Suprapubic skin (tissue), 4 donors: ENCODE measurements around the gene CDPF1. TPM values are rescaled to one million over a fixed set of nuclear protein-coding genes. Genes with fewer than 3 reads are reported as not detected.

Source experiments
- DNase-seq, 2 donors: peaks; one replicate each; pipeline ENCODE4 v3.0.0-alpha.2; 2019; ENCODE audit warnings: low spot score in 2 of 2
- H3K27ac ChIP-seq: fragments of 200-600 bp; sonication (generic); one replicate; pipeline ENCODE4 v1.5.1; 2019
- H3K27me3 ChIP-seq: fragments of 200-600 bp; sonication (generic); one replicate; pipeline ENCODE4 v1.5.1; 2019
- H3K36me3 ChIP-seq: fragments of 200-600 bp; sonication (generic); one replicate; pipeline ENCODE4 v1.5.1; 2019
- H3K4me1 ChIP-seq: fragments of 200-600 bp; sonication (generic); one replicate; pipeline ENCODE4 v1.5.1; 2019
- H3K4me3 ChIP-seq: fragments of 200-600 bp; sonication (generic); one replicate; pipeline ENCODE4 v1.5.1; 2019; ENCODE audit warnings: mild to moderate bottlenecking
- H3K9me3 ChIP-seq: fragments of 200-600 bp; sonication (generic); one replicate; pipeline ENCODE4 v1.5.1; 2019
- EP300 ChIP-seq: sonication (generic); formaldehyde crosslinking; IDR thresholded peaks from one replicate; pipeline ENCODE4 v1.6.1; 2017; ENCODE audit warnings: antibody characterized with exemption
- POLR2A ChIP-seq, 2 donors: fragments of 450-650 bp; IDR thresholded peaks; one replicate each; pipeline ENCODE4 v1.6.1; 2017; ENCODE audit warnings: antibody characterized with exemption in 2 of 2, mild to moderate bottlenecking in 2 of 2, moderate library complexity in 2 of 2
- POLR2AphosphoS5 ChIP-seq, 3 donors: sonication (generic); formaldehyde crosslinking; IDR thresholded peaks; one replicate each; pipeline ENCODE4 v1.6.1; 2017; ENCODE audit warnings: antibody characterized with exemption in 3 of 3
- WGBS: methylation state at CpG from one replicate; pipeline ENCODE4 v1.1.5; 2018; 5-methylcytosine and 5-hydroxymethylcytosine counted together
- total RNA-seq, 4 donors: library from RNA; depleted of rRNA; stranded (reverse); fragments of >200 nt; gene quantifications; one replicate each; pipeline ENCODE4 v1.1.0, GENCODE V29; 2016
- TF ChIP-seq, protein P1 (sequence below), 2 donors: fragments of 200-600 bp in 1 of 2; fragments of 450-650 bp in 1 of 2; sonication (generic) in 1 of 2; IDR thresholded peaks; one replicate each; pipeline ENCODE4 v1.5.1; 2016 to 2019; ENCODE audit warnings: antibody characterized with exemption in 2 of 2, mild to moderate bottlenecking in 1 of 2, moderate library complexity in 1 of 2

Gene CDPF1
- total RNA-seq, 4 donors from 2014 or later, result 3.9 to 13.4 (median 9.5) TPM

DNA sequence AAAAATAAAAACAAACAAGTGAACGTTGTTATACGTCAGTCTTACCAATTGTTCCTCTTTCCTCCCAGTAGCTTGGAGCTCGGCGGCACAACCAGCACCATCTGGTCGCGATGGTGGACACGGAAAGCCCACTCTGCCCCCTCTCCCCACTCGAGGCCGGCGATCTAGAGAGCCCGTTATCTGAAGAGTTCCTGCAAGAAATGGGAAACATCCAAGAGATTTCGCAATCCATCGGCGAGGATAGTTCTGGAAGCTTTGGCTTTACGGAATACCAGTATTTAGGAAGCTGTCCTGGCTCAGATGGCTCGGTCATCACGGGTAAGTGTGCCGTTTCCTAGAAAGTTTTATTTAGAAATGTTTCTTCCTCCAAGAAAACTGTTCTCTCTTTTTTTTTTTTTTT, 51.8 kb downstream of the CDPF1 start:
- Histone ChIP-seq H3K27me3 (no peaks in the 10 kb centered on the region), H3K27ac (no peak overlapping the region), H3K9me3 (no peaks in the 10 kb centered on the region), H3K4me3 (no peak overlapping the region), H3K36me3 (peaks cover 29% of the 10 kb centered on the region), H3K4me1 (no peaks in the 10 kb centered on the region)
- no peak for DNase-seq
- 93% methylated on average over 18 of the region's 18 CpGs for WGBS
- no peak for TF ChIP-seq POLR2AphosphoS5 (IDR thresholded peaks at IDR 0.05)
- TF ChIP-seq EP300, result no peak
- no peak for TF ChIP-seq POLR2A (IDR thresholded peaks at IDR 0.05)
- TF ChIP-seq, protein P1, sequence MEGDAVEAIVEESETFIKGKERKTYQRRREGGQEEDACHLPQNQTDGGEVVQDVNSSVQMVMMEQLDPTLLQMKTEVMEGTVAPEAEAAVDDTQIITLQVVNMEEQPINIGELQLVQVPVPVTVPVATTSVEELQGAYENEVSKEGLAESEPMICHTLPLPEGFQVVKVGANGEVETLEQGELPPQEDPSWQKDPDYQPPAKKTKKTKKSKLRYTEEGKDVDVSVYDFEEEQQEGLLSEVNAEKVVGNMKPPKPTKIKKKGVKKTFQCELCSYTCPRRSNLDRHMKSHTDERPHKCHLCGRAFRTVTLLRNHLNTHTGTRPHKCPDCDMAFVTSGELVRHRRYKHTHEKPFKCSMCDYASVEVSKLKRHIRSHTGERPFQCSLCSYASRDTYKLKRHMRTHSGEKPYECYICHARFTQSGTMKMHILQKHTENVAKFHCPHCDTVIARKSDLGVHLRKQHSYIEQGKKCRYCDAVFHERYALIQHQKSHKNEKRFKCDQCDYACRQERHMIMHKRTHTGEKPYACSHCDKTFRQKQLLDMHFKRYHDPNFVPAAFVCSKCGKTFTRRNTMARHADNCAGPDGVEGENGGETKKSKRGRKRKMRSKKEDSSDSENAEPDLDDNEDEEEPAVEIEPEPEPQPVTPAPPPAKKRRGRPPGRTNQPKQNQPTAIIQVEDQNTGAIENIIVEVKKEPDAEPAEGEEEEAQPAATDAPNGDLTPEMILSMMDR (IDR thresholded peaks at IDR 0.05), result no peak

DNA sequence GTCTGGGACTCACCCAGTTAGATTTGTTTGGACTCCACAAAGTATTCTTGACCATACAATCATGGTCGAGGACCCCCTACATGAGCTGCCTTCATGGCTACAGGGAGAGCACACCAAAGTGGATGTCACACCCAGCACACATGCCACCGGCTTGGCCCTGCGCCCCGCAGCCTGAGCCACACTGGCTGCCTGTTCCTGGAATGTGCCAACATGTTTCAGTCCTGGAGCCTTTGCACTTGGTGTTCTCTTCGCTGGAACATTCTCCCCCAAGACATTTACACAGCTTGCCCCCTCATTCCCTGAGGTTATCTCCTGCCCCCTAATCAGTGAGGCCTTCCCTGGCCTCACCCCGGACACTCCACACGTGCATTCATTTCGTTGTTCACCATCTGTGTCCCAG, 53.8 kb downstream of the CDPF1 start:
- H3K4me1 ChIP-seq, result no peaks in the 10 kb centered on the region
- TF ChIP-seq EP300 (no peak), POLR2AphosphoS5 (IDR thresholded peaks at IDR 0.05) (no peak)
- TF ChIP-seq, protein P1 (IDR thresholded peaks at IDR 0.05), result no peak
- 71% methylated on average over 8 of the region's 8 CpGs for WGBS
- H3K9me3 ChIP-seq, result no peaks in the 10 kb centered on the region
- H3K36me3 ChIP-seq, result peaks cover 31% of the 10 kb centered on the region
- H3K27ac ChIP-seq, result no peak overlapping the region
- H3K4me3 ChIP-seq, result no peak overlapping the region
- no peaks in the 10 kb centered on the region for H3K27me3 ChIP-seq
- no peak for DNase-seq

DNA sequence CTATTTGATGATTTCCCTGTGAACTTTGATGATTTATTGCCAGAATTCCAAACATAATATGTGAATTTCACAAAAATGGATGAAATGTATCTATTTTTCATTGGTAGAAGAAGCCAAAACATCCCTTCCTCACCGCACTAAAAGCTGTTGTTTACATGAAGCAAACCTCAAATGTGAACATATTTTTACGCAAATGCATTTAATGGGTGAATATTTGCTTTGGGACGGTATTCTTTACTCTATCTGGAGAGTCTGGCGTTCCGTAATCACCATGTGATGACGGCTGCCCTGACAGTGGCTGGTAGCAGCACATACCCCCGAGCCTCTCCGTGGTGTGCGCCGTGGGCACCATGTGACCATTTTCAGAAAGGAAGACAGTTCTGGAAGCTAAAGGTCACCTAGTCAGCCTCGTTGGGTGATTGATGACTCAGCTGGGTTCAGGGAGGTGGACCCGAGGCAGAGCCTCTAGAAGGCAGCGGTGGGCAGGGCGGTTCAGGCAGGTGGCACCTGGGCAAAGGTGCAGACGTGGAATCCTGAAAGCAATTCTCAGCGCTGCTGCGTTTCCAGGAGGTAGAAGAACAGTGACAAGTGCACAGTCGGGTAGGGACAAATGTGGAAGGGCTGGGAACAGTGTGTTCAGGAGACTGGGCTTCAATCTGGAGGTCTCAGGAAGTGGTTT, 54.5 kb downstream of the CDPF1 start:
- Histone ChIP-seq H3K27me3 (no peaks in the 10 kb centered on the region), H3K4me1 (no peaks in the 10 kb centered on the region), H3K4me3 (no peak overlapping the region), H3K27ac (no peak overlapping the region), H3K9me3 (no peaks in the 10 kb centered on the region), H3K36me3 (peaks cover 24% of the 10 kb centered on the region)
- 90% methylated on average over 18 of the region's 18 CpGs for WGBS
- DNase-seq, result no peak
- TF ChIP-seq, protein P1 (IDR thresholded peaks at IDR 0.05), result no peak
- TF ChIP-seq POLR2A (IDR thresholded peaks at IDR 0.05) (no peak), EP300 (no peak), POLR2AphosphoS5 (IDR thresholded peaks at IDR 0.05) (no peak)

Other genes starting within 250 kb of the CDPF1 start
- 10 to 100 TPM; 18.7 to 53.8 (median 32.0) TPM for gene PPARA, start 99.8 kb downstream of the CDPF1 start, total RNA-seq
- under 1 TPM in 3 of 4 donors, not detected in 1; 0.11 to 0.34 (median 0.34) TPM for gene PKDREJ, start 13.1 kb upstream of the CDPF1 start, total RNA-seq
- 10 to 100 TPM; 18.6 to 42.6 (median 35.4) TPM for gene TTC38, start 17.7 kb upstream of the CDPF1 start, total RNA-seq
- gene GTSE1, start 46.6 kb upstream of the CDPF1 start, total RNA-seq, result 1 to 10 TPM in 3 of 4 donors, under 1 TPM in 1; 0.76 to 2.2 (median 1.8) TPM
- 100 to 1,000 TPM in 1 of 4 donors, 10 to 100 TPM in 3; 28.3 to 109 (median 40.9) TPM for gene TRMU, start 85.4 kb upstream of the CDPF1 start, total RNA-seq